Measurements from ENCODE around the gene DNAI4.

DNA sequence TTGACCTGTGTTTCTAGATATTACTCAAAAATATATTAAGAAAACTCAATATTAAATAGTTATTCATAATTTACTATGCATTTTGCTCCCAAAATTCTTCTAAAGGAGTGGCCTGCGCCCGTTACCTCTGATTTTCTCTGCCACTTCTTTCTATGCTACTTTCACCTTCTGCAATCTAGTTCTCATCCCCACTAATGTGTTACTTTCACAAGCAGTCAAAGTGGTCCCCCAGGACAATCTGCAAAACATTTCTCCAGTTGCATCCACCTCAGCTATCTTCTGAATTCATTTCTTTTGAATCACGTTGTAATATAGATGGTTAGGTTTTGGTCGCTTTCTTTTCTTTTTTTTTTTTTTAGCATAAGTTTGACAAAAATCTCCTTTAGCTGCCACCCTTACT is 137.0 kb downstream of the DNAI4 start:
- TF ChIP-seq, protein P1, sequence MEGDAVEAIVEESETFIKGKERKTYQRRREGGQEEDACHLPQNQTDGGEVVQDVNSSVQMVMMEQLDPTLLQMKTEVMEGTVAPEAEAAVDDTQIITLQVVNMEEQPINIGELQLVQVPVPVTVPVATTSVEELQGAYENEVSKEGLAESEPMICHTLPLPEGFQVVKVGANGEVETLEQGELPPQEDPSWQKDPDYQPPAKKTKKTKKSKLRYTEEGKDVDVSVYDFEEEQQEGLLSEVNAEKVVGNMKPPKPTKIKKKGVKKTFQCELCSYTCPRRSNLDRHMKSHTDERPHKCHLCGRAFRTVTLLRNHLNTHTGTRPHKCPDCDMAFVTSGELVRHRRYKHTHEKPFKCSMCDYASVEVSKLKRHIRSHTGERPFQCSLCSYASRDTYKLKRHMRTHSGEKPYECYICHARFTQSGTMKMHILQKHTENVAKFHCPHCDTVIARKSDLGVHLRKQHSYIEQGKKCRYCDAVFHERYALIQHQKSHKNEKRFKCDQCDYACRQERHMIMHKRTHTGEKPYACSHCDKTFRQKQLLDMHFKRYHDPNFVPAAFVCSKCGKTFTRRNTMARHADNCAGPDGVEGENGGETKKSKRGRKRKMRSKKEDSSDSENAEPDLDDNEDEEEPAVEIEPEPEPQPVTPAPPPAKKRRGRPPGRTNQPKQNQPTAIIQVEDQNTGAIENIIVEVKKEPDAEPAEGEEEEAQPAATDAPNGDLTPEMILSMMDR (conservative IDR thresholded peaks at IDR 0.05; ENCODE audit: low read depth in 2 of 2), result no peak
- TF ChIP-seq JUNB (IDR thresholded peaks at IDR 0.05; ENCODE audit: unreplicated experiment) (no peak), EZH2 (IDR thresholded peaks at IDR 0.05; ENCODE audit: low read depth, unreplicated experiment) (no peak), EZH2phosphoT487 (IDR thresholded peaks at IDR 0.05; ENCODE audit: unreplicated experiment) (no peak), POLR2AphosphoS5 (IDR thresholded peaks at IDR 0.05; ENCODE audit: low read depth) (no peak), CREB1 (CRISPR knock-in tag; IDR thresholded peaks at IDR 0.05; ENCODE audit: low read depth) (no peak), STAT1 (IDR thresholded peaks at IDR 0.05; ENCODE audit: unreplicated experiment) (no peak), ZNF114 (CRISPR knock-in tag; IDR thresholded peaks at IDR 0.05) (no peak), NANOG (IDR thresholded peaks at IDR 0.05; ENCODE audit: borderline replicate concordance) (no peak), ZNF331 (CRISPR knock-in tag; IDR thresholded peaks at IDR 0.05; ENCODE audit: low read depth) (no peak)
- TF ChIP-seq, protein P2, sequence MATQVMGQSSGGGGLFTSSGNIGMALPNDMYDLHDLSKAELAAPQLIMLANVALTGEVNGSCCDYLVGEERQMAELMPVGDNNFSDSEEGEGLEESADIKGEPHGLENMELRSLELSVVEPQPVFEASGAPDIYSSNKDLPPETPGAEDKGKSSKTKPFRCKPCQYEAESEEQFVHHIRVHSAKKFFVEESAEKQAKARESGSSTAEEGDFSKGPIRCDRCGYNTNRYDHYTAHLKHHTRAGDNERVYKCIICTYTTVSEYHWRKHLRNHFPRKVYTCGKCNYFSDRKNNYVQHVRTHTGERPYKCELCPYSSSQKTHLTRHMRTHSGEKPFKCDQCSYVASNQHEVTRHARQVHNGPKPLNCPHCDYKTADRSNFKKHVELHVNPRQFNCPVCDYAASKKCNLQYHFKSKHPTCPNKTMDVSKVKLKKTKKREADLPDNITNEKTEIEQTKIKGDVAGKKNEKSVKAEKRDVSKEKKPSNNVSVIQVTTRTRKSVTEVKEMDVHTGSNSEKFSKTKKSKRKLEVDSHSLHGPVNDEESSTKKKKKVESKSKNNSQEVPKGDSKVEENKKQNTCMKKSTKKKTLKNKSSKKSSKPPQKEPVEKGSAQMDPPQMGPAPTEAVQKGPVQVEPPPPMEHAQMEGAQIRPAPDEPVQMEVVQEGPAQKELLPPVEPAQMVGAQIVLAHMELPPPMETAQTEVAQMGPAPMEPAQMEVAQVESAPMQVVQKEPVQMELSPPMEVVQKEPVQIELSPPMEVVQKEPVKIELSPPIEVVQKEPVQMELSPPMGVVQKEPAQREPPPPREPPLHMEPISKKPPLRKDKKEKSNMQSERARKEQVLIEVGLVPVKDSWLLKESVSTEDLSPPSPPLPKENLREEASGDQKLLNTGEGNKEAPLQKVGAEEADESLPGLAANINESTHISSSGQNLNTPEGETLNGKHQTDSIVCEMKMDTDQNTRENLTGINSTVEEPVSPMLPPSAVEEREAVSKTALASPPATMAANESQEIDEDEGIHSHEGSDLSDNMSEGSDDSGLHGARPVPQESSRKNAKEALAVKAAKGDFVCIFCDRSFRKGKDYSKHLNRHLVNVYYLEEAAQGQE (IDR thresholded peaks at IDR 0.05; ENCODE audit: unreplicated experiment), result no peak
- TF ChIP-seq, protein P3, sequence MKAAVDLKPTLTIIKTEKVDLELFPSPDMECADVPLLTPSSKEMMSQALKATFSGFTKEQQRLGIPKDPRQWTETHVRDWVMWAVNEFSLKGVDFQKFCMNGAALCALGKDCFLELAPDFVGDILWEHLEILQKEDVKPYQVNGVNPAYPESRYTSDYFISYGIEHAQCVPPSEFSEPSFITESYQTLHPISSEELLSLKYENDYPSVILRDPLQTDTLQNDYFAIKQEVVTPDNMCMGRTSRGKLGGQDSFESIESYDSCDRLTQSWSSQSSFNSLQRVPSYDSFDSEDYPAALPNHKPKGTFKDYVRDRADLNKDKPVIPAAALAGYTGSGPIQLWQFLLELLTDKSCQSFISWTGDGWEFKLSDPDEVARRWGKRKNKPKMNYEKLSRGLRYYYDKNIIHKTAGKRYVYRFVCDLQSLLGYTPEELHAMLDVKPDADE (IDR thresholded peaks at IDR 0.05), result no peak
